ENCODE measurements around the gene SHLD2.
"Not testable (repeated sequence)": the region's sequence is repeated elsewhere in the genome, so short reads cannot be mapped to it uniquely, and the experiment has no call there.

GRCh38 chr10:87076421-87076820 is 18.6 kb upstream of the SHLD2 start:
- not testable (repeated sequence) for TF ChIP-seq CTCF (IDR thresholded peaks at IDR 0.05); FOXP4 (CRISPR knock-in tag; IDR thresholded peaks at IDR 0.05); ATF2 (CRISPR knock-in tag; IDR thresholded peaks at IDR 0.05; ENCODE audit: borderline replicate concordance, low read depth)

Data from WTC11 (cell line).